Smooth muscle cell (in vitro differentiated cells): Measurements from ENCODE around the gene AMOTL1. TPM values are rescaled to one million over a fixed set of nuclear protein-coding genes. Genes with fewer than 3 reads are reported as not detected.

Experiments used
- DNase-seq: peaks from one replicate; lab custom pipeline; 2025; ENCODE audit not compliant: unreplicated experiment; lab: John Stamatoyannopoulos, UW
- H2AFZ ChIP-seq: fragments of 200-600 bp; sonication (generic); 2 replicates; pipeline ENCODE4 v1.6.0; 2016; ENCODE audit warnings: antibody characterized with exemption, low read depth, mild to moderate bottlenecking
- H3F3A ChIP-seq: fragments of 200-600 bp; sonication (generic); 2 replicates; pipeline ENCODE4 v1.6.0; 2017; ENCODE audit warnings: antibody characterized with exemption, low read depth
- H3K27ac ChIP-seq: fragments of 200-600 bp; sonication (generic); 2 replicates; pipeline ENCODE4 v1.5.1; 2016; ENCODE audit warnings: low read depth, mild to moderate bottlenecking
- H3K27me3 ChIP-seq: fragments of 200-600 bp; sonication (generic); 2 replicates; pipeline ENCODE4 v1.6.1; 2016; ENCODE audit warnings: low read depth, mild to moderate bottlenecking
- H3K36me3 ChIP-seq: fragments of 200-600 bp; sonication (generic); 2 replicates; pipeline ENCODE4 v1.5.1; 2016; ENCODE audit warnings: low read depth
- H3K4me1 ChIP-seq: fragments of 200-600 bp; sonication (generic); 2 replicates; pipeline ENCODE4 v1.5.1; 2016; ENCODE audit warnings: low read depth
- H3K4me2 ChIP-seq: fragments of 200-600 bp; sonication (generic); 2 replicates; pipeline ENCODE4 v1.6.0; 2016; ENCODE audit warnings: mild to moderate bottlenecking
- H3K4me3 ChIP-seq: fragments of 200-600 bp; sonication (generic); 2 replicates; pipeline ENCODE4 v1.5.1; 2016; ENCODE audit warnings: mild to moderate bottlenecking
- H3K79me2 ChIP-seq: fragments of 200-600 bp; sonication (generic); 2 replicates; pipeline ENCODE4 v1.6.0; 2016; ENCODE audit warnings: low read depth, mild to moderate bottlenecking
- H3K9ac ChIP-seq: fragments of 200-600 bp; sonication (generic); 2 replicates; pipeline ENCODE4 v1.6.0; 2016; ENCODE audit warnings: low read depth
- H3K9me3 ChIP-seq: fragments of 200-600 bp; sonication (generic); replicated peaks from 2 replicates; pipeline ENCODE4 v1.5.1; 2016; ENCODE audit warnings: low read depth
- H4K20me1 ChIP-seq: fragments of 200-600 bp; sonication (generic); 2 replicates; pipeline ENCODE4 v1.6.0; 2016; ENCODE audit warnings: low read depth
- CTCF ChIP-seq: fragments of 200-600 bp; sonication (generic); IDR thresholded peaks from 2 replicates; pipeline ENCODE4 v1.5.1; 2017; ENCODE audit warnings: borderline replicate concordance, mild to moderate bottlenecking, antibody characterized with exemption; ENCODE audit not compliant: insufficient read depth, poor library complexity, severe bottlenecking
- WGBS: methylation state at CpG from one replicate; pipeline ENCODE4 v1.1.7; 2016; ENCODE audit warnings: low lambda C conversion rate; 5-methylcytosine and 5-hydroxymethylcytosine counted together
- polyA plus RNA-seq: library from polyadenylated mRNA; unstranded; fragments of >200 nt; fragmentation: Nextera tagmentation; extraction: Ambion mirVana; gene quantifications from 2 replicates; pipeline ENCODE4 v1.2.1, GENCODE V29; 2016
- total RNA-seq: library from RNA; depleted of rRNA; stranded (reverse); fragments of >200 nt; gene quantifications from 2 replicates; pipeline ENCODE4 v1.2.3, GENCODE V29; 2014

AMOTL1 gene
- total and polyA plus RNA-seq, 2 experiments from 2014 or later = 23.4 to 61.0 TPM

- peaks cover 52% of the 10 kb centered on the region for H3K79me2 ChIP-seq
- peaks cover 18% of the 10 kb centered on the region for H3K36me3 ChIP-seq
- no peak overlapping the region for H2AFZ ChIP-seq
- H3K27me3 ChIP-seq = no peaks in the 10 kb centered on the region
- no peaks in the 10 kb centered on the region for H3K9me3 ChIP-seq
- no peak overlapping the region for H3K4me2 ChIP-seq
- H3F3A ChIP-seq = peaks cover 10% of the 10 kb centered on the region
- peaks cover 77% of the 10 kb centered on the region for H4K20me1 ChIP-seq
- H3K4me1 ChIP-seq = no peaks in the 10 kb centered on the region
- no peak overlapping the region for H3K4me3 ChIP-seq
- no peak for TF ChIP-seq CTCF
- H3K27ac ChIP-seq = no peak overlapping the region
- DNase-seq = no peak
- H3K9ac ChIP-seq = no peak overlapping the region
- 59% methylated on average over 2 of the region's 2 CpGs for WGBS
Observed at GRCh38 chr11:94837317-94837716, 69.2 kb downstream of the AMOTL1 start.

- Histone ChIP-seq H3K4me1 (no peaks in the 10 kb centered on the region), H3K27ac (no peak overlapping the region), H2AFZ (no peak overlapping the region), H3K9me3 (no peaks in the 10 kb centered on the region), H3K4me3 (no peak overlapping the region), H3K9ac (no peak overlapping the region), H4K20me1 (peaks cover 75% of the 10 kb centered on the region), H3K79me2 (peaks cover 52% of the 10 kb centered on the region), H3K27me3 (no peaks in the 10 kb centered on the region), H3K36me3 (peaks cover 11% of the 10 kb centered on the region), H3F3A (peaks cover 5% of the 10 kb centered on the region), H3K4me2 (no peak overlapping the region)
- 76% methylated on average over 2 of the region's 2 CpGs for WGBS
- DNase-seq = no peak
- TF ChIP-seq CTCF = no peak
Observed at GRCh38 chr11:94838027-94838731, 70.0 kb downstream of the AMOTL1 start.

- no peaks in the 10 kb centered on the region for H3K27me3 ChIP-seq
- DNase-seq = no peak
- no peaks in the 10 kb centered on the region for H3K9me3 ChIP-seq
- no peak overlapping the region for H3K9ac ChIP-seq
- H3K4me2 ChIP-seq = no peak overlapping the region
- H4K20me1 ChIP-seq = peaks cover 69% of the 10 kb centered on the region
- peaks cover 6% of the 10 kb centered on the region for H3F3A ChIP-seq
- H3K36me3 ChIP-seq = peaks cover 11% of the 10 kb centered on the region
- 95% methylated on average over 4 of the region's 4 CpGs for WGBS
- TF ChIP-seq CTCF = no peak
- no peaks in the 10 kb centered on the region for H3K4me1 ChIP-seq
- no peak overlapping the region for H3K4me3 ChIP-seq
- H3K79me2 ChIP-seq = peaks cover 45% of the 10 kb centered on the region
- no peak overlapping the region for H2AFZ ChIP-seq
- H3K27ac ChIP-seq = no peak overlapping the region
Observed at GRCh38 chr11:94840209-94840608, 72.1 kb downstream of the AMOTL1 start.

- TF ChIP-seq CTCF = no peak
- Histone ChIP-seq H3F3A (peaks cover 3% of the 10 kb centered on the region), H3K36me3 (peaks cover 7% of the 10 kb centered on the region), H4K20me1 (peaks cover 60% of the 10 kb centered on the region), H3K4me1 (no peaks in the 10 kb centered on the region), H3K27ac (no peak overlapping the region), H3K9ac (no peak overlapping the region), H3K9me3 (no peaks in the 10 kb centered on the region), H3K79me2 (peaks cover 20% of the 10 kb centered on the region), H3K4me3 (no peak overlapping the region), H2AFZ (no peak overlapping the region), H3K4me2 (no peak overlapping the region), H3K27me3 (no peaks in the 10 kb centered on the region)
- no peak for DNase-seq
Observed at GRCh38 chr11:94844031-94844430, 75.9 kb downstream of the AMOTL1 start.
